ENCODE measurements around the gene SANBR.
"Not testable (repeated sequence)": the region's sequence is repeated elsewhere in the genome, so short reads cannot be mapped to it uniquely, and the experiment has no call there.

Gene SANBR

DNA sequence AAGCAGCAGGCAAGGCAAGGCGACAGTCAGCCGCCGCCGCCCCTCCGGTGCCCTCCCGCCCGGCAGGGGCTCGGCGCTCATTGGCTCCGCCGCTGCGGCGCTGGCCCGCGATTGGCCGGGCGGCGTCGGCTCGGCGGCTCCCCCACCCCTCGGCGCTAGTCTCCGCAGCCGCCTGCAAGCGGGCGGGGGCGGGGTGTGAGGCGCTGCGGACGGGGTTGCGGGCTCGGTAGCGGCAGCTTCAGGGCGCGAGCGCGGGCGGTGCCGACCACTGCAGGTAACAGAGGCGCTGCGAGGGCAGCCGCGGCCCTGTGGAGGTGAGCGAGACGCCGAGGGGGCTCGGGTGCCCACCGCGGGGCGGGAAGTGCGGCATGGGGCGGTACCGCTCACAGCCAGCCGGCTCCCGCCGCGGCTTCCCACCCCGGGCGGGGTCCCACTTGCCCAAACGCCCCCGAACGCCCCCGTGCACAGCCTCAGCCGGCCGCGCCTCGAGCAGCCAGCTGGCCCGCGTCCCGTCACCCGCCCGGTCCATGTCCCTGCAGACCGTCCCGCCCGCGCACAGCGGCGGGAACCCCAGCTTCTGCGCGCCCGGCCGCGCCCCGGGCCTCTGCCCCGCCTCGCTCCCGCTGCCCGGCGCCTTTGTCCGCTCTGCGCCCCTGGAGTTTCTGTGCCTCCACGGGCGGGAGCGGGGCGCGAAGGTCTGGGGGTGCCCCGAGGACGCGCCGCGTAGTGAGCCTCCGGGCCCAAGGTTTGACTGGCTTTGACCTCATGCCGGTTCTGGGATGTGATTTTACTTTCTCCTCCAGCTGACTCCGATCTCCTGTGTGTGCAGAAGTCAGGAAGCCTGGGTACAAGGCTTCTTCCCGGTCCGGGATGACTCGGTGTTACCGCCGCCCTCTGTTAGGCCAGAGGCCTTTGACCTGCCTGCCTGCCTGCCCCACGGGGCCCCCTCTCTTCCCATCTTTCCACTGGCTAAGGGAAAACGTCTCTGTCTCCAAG is at the start of gene SANBR:
Gene SANBR (plus strand): TSS at position 158 of the 996 bp plus-strand sequence. CDS start 4,480 bp downstream, outside the sequence.
- peak; percentile 73 for DNase-seq

DNA sequence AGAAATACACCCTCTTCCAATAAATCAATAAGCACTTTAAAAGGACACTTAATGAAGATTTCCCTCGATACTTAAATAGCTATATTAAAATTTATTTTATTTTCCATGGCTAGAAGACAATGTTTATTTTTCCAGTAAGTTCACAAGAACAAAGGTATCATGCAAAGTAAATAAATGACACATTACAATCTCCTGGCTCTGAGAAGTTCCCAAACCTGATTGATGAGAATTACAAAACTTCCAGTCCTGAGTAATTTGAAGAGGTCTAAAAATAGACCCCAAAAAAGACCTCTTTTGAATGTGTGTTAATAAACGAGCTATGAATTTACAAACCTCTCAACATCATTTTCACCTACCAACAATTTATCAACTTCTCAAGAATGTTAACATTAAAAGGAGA is 49.7 kb upstream of the SANBR start:
- DNase-seq, result no peak

DNA sequence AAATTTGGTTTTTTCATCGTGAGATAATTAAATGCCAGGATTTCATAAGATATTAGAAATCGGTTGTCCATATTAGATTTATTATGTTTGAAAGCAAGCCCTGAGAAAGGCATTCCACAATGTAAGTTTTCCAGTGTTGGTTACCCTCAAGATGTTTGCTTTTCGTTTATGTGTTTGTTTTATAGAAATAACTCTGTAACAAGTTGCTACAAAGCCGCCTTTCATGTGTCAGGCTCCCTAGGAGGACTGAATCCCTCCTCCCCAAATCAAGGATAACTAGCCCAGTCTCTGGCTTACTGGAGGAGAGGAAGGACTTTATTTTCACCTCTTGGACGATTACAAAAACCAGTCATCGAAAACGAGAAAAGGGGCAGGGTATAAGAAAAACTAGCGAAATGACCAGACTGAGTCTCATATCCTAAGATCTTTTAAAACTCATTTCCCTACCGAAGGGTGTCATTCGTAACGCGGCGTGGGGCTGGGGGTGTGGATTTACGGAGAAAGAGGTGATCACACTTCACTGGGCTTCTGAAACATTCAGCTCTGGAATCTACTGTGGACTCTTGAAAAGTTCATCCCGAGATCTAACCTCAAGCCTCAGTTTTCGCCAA is 49.2 kb upstream of the SANBR start:
- DNase-seq, result no peak

DNA sequence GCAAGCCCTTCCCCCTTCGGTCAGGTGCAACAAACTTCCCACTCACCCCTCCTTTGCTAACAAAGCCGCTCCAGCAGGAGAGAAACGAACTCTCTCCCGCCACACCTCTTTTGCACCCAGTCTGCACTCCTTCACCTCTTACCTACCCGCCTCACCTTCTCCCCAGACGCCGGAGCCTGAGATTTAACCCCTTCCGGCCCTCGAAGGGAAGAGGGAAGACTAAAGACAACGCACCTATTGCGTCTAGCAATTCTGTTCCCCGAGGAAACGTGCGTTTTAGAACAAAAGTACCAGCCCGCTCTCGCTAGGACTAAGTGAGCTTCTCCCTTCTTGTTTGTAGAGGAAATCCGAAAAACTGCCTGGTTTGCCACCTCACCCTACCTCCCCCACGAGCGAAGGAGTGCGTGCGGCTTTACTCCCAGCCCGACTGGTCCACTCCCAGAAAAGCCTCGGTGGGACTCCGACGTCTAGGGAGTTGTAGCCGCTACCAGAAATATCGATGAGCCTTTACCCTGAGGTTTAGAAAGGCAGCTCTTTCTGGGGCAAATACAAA is 48.6 kb upstream of the SANBR start:
- peak; percentile 79 for DNase-seq

DNA sequence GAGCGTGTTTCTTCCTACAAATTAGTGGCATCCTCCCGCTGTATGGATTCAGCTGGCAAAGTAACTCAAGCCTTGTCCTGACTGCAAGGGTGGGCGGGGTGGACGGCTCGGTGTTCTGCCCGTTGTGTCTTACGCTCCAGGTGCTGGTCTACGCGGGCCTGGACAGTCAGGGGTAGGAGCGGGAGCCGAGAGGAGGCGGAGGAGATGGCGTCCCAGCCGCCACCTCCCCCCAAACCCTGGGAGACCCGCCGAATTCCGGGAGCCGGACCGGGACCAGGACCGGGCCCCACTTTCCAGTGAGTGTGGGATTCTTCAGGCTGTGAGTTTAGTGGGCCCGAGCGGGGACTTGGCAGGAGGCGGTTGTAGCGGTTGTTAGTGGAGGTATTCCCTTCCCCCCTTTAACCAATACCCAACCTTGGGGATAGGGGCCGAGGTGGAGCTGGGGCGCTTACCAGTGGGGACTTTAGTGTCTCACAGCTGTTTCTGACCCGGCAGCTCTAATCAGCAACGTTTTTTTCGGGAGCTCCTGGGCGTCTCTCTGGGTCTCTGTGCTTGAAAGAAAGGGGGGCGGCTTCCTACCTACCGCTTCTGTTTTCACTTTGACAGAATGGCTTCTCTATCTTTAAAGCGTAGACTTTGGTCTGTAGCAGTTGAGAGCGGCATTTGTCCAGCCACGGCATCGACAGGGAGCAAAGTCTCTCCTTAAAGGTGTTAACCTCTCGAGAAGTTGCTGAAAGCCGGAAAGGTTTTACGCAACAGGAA is 47.9 kb upstream of the SANBR start, which contains the start of the genes PEX13 and PUS10:
Gene PEX13 (plus strand): TSS at position 165 of the 762 bp plus-strand sequence. CDS start 40 bp downstream, at position 205.
Gene PUS10 (minus strand): TSS at position 700 of the 762 bp plus-strand sequence. CDS start 6,365 bp downstream, outside the sequence.
- peak; percentile 70 for DNase-seq

DNA sequence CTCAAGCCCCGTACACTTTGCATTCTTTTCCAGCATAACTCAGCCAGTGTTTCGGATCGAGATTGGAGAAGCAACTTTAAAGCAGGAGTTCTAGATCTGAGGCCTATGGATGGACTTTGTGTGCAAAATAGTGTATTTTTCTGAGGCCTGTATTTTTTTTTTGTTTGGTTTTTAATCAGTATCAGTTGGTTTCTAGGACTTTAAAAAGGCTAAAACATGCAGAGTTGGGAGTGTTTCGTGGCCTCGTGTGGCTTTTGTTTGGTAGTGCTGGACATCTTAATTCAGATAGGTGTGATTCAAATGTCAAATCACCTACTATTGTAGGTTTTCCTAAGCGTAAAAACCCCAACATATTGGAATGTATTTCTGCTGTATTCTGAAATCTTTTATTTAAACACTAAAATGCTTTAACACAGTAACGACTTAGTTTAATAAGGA is 47.3 kb upstream of the SANBR start:
- no peak for DNase-seq

DNA sequence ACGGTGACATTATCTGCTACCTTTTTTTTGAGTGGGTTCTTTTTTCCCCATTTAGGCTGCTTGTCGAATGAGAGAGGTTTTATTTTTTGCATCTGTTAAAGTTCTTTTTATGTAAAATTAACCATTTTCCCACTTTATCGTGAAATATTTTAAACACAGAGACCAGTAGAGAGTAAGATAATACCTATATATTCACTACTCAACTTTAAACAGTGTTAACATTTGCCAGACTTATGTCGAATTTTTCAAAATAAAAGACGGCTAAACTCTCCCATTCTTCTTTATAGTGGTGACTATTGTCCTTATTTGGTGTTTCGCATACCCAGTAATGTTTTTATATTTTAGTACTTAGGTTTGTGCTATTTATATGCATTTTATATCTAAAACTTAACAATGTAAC is 46.9 kb upstream of the SANBR start:
- DNase-seq, result no peak

DNA sequence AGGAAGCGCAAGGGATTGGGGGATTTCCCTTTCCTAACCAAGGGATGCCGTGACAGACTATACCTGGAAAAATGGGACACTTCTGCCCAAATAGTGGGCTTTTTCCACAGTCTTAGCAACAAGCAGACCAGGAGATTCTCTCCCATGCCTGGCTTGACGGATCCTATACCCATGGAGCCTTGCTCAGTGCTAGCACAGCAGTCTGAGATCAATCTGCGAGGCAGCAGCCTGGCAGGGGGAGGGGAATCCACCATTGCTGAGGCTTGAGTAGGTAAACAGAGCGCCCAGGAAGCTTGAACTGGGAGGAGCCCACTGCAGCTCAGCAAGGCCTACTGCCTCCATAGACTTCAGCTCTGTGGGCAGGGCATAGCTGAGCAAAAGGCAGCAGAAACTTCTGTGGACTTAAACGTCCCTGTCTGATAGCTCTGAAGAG is 44.4 kb upstream of the SANBR start:
- no peak for DNase-seq

DNA sequence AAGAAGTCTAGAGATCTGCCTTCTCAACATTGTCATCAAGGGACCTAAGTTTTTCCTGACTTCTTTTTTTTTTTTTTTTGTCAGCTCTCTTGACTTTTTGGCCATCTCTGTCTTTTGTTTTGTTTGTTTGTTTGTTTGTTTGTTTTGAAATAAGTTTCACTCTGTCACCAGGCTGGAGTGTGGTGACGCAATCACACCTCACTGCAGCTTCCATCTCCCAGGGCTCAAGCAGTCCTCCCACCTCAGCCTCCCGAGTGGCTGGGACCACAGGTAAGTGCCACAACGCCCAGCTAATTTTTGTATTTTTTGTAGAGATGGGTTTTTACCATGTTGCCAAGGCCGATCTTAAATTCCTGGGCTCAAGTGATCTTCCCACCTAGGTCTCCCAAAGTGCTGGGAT is 42.0 kb upstream of the SANBR start:
- DNase-seq, result no peak

DNA sequence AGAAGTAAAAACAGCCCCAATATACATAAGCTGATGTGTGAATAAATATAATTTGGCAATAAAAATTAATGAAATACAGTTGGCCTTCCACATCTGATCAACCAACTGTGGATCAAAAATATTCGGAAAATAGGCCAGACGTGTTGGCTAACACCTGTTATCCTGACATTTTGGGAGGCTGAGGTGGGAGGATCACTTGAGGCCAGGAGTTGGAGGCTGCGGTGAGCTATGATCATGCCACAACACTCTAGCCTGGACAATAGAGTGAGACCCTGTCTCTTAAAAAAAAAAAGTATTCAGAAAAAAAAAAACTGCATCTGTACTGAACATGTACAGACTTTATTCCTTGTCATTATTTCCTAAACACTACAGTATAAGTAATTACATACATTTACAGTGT is 36.1 kb upstream of the SANBR start:
- DNase-seq, result no peak

DNA sequence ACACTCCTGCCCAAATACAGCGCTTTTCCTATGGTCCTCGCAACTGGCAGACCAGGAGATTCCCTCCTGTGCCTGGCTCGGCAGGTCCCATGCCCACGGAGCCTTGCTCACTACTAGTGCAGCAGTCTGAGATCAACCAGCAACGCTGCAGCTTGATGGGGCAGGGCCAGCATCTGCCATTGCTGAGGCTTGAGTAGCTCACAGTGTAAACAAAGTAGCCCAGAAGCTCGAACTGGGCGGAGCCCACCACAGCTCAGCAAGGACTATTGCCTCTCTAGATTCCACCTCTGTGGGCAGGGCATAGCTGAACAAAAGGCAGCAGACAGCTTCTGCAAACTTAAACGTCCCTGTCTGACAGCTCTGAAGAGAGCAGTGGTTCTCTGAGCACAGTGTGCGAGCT is 31.1 kb upstream of the SANBR start:
- DNase-seq, result not testable (repeated sequence)

DNA sequence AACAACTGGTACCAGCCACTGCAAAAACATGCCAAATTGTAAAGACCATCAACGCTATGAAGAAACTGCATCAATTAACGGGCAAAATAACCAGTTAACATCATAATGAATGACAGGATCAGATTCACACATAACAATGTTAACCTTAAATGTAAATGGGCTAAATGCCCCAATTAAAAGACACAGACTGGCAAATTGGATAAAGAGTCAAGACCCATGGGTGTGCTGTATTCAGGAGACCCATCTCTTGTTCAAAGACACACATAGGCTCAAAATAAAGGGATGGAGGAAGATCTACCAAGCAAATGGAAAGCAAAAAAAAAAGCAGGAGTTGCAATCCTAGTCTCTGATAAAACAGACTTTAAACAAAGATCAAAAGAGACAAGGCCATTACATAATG is 29.0 kb upstream of the SANBR start:
- not testable (repeated sequence) for DNase-seq

DNA sequence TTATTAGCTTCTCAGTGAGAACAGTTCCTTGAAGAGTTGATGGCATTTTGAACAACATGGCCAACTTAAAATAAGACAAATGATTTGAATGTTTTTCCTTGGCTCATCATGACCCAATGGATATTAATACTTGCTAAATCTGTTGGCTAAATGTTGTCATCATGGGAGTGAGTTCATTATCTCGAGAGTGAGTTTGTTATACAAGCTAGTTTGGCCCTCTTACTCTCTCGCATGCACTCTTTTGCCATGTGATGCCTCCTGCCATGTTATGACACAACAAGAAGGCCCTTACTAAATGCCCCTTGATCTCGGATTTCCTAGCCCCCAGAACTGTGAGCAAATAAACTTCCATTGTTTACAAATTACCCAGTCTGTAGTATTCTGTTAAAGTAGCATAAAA is 22.9 kb upstream of the SANBR start:
- DNase-seq, result no peak

DNA sequence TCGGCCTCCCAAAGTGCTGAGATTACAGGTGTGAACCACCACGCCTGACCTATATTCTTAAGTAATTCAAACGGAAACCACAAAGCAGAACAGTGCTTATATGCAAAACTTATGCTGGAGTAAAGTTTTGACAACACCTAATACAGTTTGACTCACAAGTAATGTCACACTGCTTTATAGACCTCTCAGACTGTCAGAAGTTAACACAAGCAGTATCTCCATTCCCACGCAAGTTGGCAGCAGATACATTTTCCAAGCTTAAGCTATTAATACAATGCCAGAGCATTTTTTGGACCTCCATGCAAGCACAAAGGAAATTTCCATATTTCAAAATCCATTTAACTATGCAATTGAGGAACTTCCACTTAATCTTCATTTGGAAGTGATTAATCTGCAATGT is 21.0 kb upstream of the SANBR start:
- DNase-seq, result peak; percentile 2

DNA sequence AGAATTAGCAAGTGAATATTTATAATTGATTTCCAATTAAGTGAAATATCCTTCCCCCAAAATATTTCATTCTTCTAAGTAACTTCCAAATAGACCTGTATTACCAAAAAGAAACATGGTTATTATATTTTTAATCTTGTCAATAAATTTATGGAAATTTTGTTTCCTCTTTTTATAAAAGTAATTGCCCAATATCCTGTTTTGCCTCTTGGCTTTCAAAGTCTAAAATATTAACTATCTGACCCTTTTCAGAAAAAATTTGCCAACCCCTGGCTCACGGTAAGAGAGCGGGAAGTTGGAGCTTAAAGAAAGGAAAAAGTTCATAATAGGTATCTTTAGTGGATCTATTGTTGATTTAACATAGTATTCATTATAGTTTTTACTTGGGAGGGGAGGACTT is 20.4 kb upstream of the SANBR start:
- DNase-seq, result no peak

DNA sequence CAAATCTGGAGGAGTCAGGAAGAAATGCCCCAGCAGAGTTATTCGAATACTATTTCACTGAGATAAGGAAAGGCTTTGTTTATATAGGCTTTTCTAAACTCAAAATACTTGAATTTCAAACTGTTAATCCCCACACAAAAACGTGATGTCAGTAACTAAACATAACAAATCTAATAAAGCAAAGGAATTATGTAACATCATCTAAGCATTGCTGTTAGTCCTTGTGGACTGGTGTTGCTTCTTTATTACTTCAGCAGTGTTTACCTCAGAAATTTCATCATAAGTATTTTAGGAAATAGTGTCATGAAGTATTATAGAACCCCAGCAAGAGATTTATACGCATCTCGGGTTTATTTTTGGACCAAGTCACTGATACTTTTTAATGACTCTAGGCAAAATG is 19.7 kb upstream of the SANBR start:
- DNase-seq, result no peak

DNA sequence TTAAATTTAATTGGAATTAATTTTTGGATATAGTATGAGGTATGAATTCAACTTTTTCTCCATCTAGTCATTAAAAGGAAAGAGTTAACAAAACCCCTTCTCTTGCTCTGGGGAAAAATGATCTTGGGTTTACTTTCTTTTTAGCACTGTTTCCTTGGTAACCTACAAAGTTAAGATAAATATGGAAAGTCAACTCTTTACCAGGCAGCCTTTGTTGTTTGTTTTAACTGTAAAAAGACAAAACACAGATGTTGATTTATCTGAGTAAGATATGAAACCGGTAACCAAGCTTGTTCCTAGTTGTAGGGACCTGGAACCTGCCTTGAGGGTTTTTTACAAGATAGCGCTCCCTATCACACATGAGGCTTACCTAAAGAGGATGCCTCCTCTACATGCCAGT is 10.1 kb upstream of the SANBR start:
- no peak for DNase-seq

DNA sequence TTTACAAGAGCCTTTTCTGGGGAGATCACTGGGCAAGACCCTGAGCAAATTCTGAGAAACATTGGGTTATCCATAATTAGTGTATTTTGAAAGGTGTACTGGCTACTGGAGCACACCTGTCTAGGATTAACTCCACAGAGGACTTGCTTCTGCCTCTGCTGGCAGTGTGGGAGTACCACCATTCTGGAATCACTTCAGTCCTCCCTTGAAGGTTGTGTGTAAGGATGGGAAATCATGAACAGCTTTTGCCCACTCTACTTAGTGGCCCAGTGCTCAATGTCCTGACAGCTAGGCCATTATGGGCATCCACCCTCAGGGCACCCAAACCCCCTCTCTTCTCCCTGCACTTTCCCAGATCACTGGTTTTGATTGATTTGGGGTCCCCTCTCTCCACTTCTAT is 8.1 kb upstream of the SANBR start:
- DNase-seq, result no peak

DNA sequence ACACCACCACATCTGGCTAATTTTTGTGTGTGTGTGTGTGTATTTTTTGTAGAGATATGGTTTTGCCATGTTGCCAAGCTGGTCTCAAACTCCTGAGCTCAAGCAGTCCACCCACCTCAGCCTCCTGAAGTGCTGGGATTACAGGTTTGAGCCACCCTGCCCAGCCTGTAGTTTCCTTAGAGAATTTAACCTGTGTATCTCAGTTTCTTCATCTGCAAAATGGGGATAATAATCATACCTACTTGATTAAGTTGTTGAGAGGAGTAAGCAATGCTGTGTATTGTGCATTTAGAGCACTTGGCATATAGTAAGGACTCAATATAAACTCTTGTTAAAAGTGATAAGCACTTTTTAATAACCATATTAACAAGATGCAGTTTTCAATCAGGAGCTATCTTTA is 6.3 kb upstream of the SANBR start:
- DNase-seq, result no peak

DNA sequence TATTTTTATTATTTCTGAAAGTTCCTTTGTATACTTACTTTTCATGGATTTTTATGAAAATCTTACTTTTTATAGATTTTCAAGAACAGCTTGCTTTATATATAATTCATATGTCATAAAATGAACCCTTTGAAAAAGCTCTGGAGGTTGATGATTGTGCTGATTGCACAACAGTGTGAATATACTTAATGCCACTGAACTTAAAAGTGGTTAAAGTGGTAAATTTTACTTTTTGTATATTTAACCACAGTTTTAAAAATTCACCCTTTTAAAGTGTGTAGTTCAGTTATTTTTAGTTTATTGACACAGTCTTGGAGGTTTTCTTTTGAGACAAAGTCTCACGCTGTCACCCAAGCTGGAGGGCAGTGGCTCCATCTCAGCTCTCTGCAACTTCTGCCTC is 8.4 kb downstream of the SANBR start:
- DNase-seq, result no peak

DNA sequence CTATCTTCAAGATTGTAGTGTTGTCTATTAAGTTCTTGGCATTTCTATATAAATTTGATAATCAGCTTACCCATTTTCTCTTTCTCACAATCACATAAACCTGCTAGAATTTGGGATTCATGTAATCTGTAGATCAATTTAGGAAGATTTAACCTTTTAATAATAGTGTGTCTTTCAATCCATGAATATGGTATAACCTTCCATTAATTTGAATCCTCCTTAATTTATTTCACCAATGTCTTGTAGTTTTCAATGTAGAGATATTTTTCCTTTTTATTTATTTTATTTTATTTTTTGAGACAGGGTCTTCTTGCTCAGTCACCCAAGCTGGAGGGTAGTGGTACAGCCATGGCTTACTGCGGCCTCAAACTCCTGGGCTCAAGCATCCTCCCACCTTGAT is 20.2 kb downstream of the SANBR start:
- no peak for DNase-seq

DNA sequence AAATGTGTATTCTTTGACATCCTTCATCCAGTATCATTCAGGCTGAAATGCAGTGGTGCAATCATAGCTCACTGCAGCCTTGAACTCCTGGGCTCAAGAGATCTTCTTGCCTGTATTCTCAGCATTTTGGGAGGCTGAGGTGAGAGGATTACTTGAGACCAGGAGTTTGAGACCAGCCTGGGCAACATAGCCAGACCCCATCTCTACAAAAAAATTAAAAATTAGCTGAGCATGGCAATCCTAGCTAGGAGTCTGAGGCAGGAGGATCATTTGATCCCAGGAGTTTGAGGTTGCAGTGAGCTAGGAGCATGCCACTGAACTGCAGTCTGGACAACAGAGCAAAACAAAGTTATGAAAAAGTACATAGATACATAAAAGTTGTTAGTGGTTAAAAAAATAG is 24.1 kb downstream of the SANBR start:
- no peak for DNase-seq

DNA sequence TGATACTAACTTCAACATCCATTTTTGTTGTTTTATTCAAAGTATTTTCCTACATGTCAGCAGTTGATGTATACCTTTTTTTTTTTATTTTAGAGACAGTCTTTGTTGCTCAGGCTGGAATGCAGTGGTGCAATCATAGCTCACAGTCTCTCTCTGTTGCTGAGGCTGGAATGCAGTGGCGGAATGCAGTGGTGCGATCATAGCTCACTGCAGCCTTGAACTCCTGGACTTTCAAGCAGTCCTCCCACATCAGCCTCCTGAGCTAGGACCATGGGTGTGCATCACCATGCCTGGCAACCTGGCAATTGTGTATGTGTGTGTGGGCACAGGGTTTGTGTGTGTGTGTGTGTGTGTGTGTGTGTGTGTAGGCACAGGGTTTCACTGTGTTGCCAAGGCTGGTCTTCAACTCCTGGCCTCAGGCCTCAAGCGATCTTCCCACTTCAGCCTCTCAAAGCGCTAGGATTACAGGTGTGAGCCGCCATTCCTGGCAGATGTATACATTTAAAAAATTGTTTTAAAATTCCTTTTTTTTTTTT is 24.8 kb downstream of the SANBR start:
- DNase-seq, result no peak
